KOPT-K1 (cell line): ENCODE results near the gene GCG.

Experiments used
- H3K27ac ChIP-seq: fragments of 200-600 bp; sonication (generic); 2 replicates; pipeline ENCODE4 v1.5.1; 2016; ENCODE audit warnings: antibody characterized with exemption, mild to moderate bottlenecking, low read depth, low read length; ENCODE audit not compliant: poor library complexity, severe bottlenecking
- H3K36me3 ChIP-seq: fragments of 200-600 bp; sonication (generic); 2 replicates; pipeline ENCODE4 v1.5.1; 2017; ENCODE audit warnings: antibody characterized with exemption, mild to moderate bottlenecking, low read length, moderate library complexity; ENCODE audit not compliant: insufficient read depth
- H3K9me3 ChIP-seq: fragments of 200-600 bp; sonication (generic); 2 replicates; pipeline ENCODE4 v1.5.1; 2017; ENCODE audit warnings: antibody characterized with exemption, low read length, mild to moderate bottlenecking; ENCODE audit not compliant: insufficient read depth, poor library complexity, severe bottlenecking

Gene GCG

DNA sequence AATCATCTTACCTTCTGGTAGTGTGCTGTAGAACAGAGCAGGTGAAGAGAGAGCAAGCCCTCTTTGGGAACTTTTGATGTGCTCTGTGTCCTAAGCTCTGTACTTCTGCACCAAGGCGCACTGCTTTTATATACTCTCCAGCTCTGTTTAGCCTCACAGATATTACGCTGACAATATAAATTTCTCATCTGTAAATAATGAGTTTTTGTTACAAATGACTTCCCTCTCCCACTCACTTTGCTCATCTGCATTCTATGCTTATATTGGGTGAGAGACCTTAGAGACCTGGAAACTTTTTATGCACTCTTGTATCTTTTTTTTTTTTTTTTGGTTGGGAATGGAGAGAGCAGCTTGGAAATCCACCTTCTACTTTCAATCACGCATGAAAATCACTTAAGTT, at the start of gene GCG:
Gene GCG, minus strand, starts transcription at position 101 of the 400 bp plus-strand sequence. CDS start 3,069 bp downstream, outside the sequence.
- no peaks in the 10 kb centered on the region for H3K9me3 ChIP-seq
- H3K36me3 ChIP-seq = no peaks in the 10 kb centered on the region
- H3K27ac ChIP-seq = no peak within 1 kb of the TSS

- H3K36me3 ChIP-seq = no peaks in the 10 kb centered on the region
- H3K9me3 ChIP-seq = no peaks in the 10 kb centered on the region
- H3K27ac ChIP-seq = no peak overlapping the region
Observed at GRCh38 chr2:162200636-162201035, 48.6 kb upstream of the GCG start.

DNA sequence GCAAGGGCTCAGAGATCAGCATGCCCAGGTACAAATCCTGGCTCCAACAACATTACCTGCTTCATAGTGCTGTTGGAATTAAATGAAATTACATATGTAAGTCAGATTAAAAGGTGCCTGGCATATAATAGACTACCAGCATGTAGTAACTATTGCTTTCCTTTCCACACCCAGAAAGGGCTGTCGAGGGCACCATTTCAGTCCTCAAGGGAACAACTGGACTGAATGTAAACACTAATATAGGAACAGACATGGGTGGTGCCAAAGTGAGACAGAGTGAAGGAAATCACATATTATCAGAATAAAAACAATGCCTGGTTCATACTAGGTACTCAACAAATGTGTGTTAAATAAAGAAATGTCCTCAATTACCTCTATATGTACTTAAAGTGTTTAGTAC, 47.9 kb upstream of the GCG start:
- Histone ChIP-seq H3K27ac (no peak overlapping the region), H3K36me3 (no peaks in the 10 kb centered on the region), H3K9me3 (no peaks in the 10 kb centered on the region)

DNA sequence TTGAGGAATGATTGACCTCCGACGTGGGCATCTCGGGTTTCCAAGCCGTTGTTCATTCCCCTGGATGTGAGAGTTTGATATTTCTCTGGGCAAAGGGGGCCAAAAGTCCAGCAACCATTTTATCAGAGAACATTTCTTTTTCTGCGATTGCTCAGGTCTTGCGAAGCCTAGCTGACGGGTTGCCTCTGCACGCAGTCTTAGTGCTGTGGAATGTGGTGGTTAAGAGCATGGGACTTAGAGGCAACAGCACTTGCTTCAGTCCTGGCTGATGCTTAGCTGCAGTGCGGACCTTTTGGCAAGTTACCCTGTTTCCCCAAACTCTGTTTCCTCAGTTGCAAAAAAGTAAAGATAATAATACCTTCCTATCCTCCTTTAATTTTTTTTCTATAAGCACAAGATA, 46.2 kb upstream of the GCG start:
- H3K36me3 ChIP-seq = no peaks in the 10 kb centered on the region
- H3K9me3 ChIP-seq = no peaks in the 10 kb centered on the region
- H3K27ac ChIP-seq = no peak overlapping the region

GRCh38 chr2:162197069-162197825, 45.2 kb upstream of the GCG start:
- H3K27ac ChIP-seq = no peak overlapping the region
- H3K36me3 ChIP-seq = no peaks in the 10 kb centered on the region
- H3K9me3 ChIP-seq = no peaks in the 10 kb centered on the region

DNA sequence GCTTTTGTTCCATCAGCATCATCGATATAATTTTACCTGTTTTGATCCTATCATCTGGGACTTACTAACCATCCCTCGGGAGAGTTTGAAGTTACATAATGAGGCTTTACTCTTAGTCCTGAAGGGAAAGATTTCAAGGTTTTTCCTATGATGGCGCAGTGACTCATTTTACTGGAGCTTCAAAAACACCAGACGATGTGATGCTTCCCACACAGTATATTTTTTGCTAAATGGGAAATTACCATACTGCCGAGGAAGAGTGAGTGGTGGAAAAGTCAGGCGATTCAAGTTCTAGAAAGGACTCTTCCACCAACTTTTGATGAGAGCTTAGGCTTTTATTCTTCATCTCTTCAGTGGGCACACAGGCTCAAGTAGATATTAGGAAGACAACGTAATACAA, 44.6 kb upstream of the GCG start:
- H3K9me3 ChIP-seq = no peaks in the 10 kb centered on the region
- no peak overlapping the region for H3K27ac ChIP-seq
- no peaks in the 10 kb centered on the region for H3K36me3 ChIP-seq

DNA sequence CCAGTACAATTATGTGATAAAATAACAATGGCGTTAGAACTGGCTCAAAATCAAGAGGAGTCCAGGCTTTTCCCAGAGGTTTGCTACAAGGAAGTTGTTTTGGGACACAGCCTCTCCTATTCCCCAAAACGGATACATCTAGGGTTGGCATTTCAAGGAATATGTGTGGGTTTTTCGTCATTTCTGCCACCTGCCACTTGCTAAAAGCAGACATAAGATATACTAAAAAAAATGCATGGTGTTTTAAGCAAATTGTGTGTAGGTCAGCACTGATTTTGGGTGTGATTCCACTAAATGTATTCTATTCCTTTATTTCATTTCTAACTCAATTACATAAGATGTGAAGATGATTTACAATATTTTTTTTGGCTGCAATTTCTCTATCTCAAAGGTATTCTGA, 36.4 kb upstream of the GCG start:
- Histone ChIP-seq H3K27ac (no peak overlapping the region), H3K9me3 (no peaks in the 10 kb centered on the region), H3K36me3 (no peaks in the 10 kb centered on the region)

DNA sequence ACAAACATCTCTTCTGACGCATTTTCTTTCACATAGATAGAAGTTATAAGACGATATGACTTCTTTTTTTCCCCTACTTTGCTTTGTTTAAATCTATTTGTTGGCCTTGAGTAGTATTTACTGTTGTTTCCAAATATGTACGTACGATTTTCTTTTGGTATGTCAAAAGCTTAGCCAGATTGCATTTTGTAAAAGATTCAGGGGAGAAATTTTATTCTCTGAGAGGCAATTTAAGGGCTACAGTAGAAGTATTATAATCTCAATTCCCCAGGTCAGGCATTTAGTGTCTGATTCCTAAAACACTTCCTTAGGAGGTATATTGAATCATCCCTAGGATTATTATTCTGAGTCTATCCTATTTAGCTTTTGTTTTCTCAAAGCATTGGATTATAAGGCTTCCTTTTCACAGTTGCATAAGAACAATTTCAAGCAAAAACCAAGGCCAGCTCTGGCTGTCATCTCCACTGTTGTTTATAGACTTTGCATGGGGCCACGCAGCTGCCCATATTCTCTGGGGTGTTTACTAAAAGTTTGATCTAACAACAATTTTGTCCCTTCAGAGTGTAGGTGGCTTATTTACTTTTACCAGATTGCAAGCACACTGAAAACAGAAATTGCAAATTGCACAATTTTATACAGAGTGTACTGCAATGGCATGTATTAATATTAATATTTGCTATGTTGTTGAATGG, 33.6 kb upstream of the GCG start:
- H3K36me3 ChIP-seq = no peaks in the 10 kb centered on the region
- H3K27ac ChIP-seq = no peak overlapping the region
- no peaks in the 10 kb centered on the region for H3K9me3 ChIP-seq

GRCh38 chr2:162184821-162185450, 32.9 kb upstream of the GCG start:
- Histone ChIP-seq H3K36me3 (no peaks in the 10 kb centered on the region), H3K9me3 (no peaks in the 10 kb centered on the region), H3K27ac (no peak overlapping the region)

DNA sequence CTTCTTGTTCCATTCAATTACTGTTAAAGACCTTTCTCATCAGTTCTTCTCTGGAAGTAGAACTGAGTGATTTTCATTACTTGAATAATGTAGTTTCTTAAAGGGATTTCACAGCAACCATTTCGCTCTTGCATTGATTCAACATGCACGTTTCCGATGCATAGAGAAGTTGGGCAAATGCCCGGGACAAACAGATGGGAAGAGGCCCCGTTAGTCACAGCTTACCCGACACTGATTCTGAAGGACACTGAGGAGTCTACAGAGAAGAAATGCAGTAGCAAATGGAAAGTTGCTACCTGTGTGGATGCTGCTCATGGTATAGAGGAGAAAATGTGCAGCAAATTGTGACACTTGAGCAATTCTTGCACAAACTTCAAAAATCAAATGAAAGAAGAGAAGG, 32.3 kb upstream of the GCG start:
- Histone ChIP-seq H3K27ac (no peak overlapping the region), H3K9me3 (no peaks in the 10 kb centered on the region), H3K36me3 (no peaks in the 10 kb centered on the region)

DNA sequence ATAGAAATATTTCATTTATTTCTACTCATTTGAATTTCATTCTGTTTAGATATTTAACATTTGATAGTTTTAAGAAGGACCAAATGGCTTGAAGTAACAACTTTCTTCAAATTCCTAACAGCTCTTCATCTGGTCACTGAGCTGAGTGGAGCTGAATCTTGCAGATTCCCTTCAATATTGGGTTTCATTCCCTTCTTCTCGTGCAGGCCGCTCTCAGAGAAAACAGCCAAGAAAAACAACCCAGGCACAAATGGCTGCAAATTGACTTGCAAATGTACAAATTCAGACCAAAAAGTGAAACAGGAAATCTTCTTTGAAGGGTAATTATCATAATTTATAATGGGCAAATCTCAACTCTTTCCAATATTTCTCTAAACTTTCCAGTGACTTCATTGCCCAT, 30.3 kb upstream of the GCG start:
- Histone ChIP-seq H3K36me3 (no peaks in the 10 kb centered on the region), H3K9me3 (no peaks in the 10 kb centered on the region), H3K27ac (no peak overlapping the region)

GRCh38 chr2:162177301-162177700, 25.3 kb upstream of the GCG start:
- H3K9me3 ChIP-seq = no peaks in the 10 kb centered on the region

DNA sequence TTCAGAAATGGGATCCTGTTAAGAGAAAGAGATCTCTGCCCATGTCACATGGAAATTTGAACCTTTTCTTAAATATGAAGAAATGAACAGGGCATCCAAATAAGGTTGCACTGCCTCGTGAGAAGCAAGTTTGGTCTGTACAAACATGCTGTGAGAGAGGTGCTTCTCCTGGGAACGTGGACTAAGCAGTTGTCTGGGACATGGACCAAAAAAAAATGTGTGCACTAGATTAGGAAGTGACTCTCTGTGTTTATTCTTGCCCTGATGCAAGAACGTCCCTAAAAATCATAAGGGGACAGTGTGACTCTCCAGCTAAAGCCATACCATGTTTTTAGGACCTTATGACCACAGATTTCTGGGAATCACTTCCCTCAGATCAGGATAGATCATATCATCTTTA, 23.7 kb upstream of the GCG start:
- H3K9me3 ChIP-seq = no peaks in the 10 kb centered on the region
- H3K36me3 ChIP-seq = no peaks in the 10 kb centered on the region
- H3K27ac ChIP-seq = no peak overlapping the region

More at GRCh38 chr2:162177301-162177700, 25.3 kb upstream of the GCG start:
- H3K27ac ChIP-seq = no peak overlapping the region
- no peaks in the 10 kb centered on the region for H3K36me3 ChIP-seq

GRCh38 chr2:162174746-162175145, 22.7 kb upstream of the GCG start:
- no peak overlapping the region for H3K27ac ChIP-seq
- H3K9me3 ChIP-seq = no peaks in the 10 kb centered on the region
- H3K36me3 ChIP-seq = no peaks in the 10 kb centered on the region

- H3K27ac ChIP-seq = no peak overlapping the region
- H3K9me3 ChIP-seq = no peaks in the 10 kb centered on the region
Observed at GRCh38 chr2:162172802-162173370, 20.8 kb upstream of the GCG start.

More at GRCh38 chr2:162172802-162173370, 20.8 kb upstream of the GCG start:
- H3K36me3 ChIP-seq = no peaks in the 10 kb centered on the region
